Endothelial cell of umbilical vein (primary cell): ENCODE data around the gene KCNAB2. TPM values are rescaled to one million over a fixed set of nuclear protein-coding genes. Genes with fewer than 3 reads are reported as not detected.

Source experiments
- BruUV-seq: library from RNA; stranded (reverse); fragments of 400-500 nt; replicated peaks from 2 replicates; lab custom pipeline; 2021; lab: Mats Ljungman, UMichigan
- CTCF ChIA-PET: fragments of 300-600, 350-600 bp; sonication (Branson Sonifier 250); formaldehyde crosslinking; loops from one replicate; lab custom pipeline; 2021; ENCODE audit warnings: antibody characterized with exemption, inconsistent platforms; lab: Charles Lee
- POLR2A ChIA-PET: fragments of 300-600, 350-600 bp; sonication (Branson Sonifier 250); formaldehyde crosslinking; loops from one replicate; lab custom pipeline; 2021; ENCODE audit warnings: antibody characterized with exemption, inconsistent platforms; lab: Charles Lee
- DNase-seq: peaks from one replicate; pipeline ENCODE4 v3.0.0-alpha.2; 2011; ENCODE audit warnings: low read depth, low spot score
- FAIRE-seq: peaks from 2 replicates; lab custom pipeline; 2011; peaks lifted over from hg19 to GRCh38; lab: Jason Lieb, UNC
- H2AFZ ChIP-seq: 2 replicates; pipeline ENCODE4 v1.6.0; 2012; ENCODE audit warnings: low read depth, low read length, control low read depth, inconsistent platforms
- H3K27ac ChIP-seq: 2 replicates; pipeline ENCODE4 v1.5.1; 2011; ENCODE audit warnings: low read depth, mild to moderate bottlenecking, control low read depth, low read length, moderate library complexity; ENCODE audit not compliant: insufficient read depth
- H3K27me3 ChIP-seq, 2 experiments: 2 replicates each; pipeline versions ENCODE4 v1.6.0 to v1.6.1; 2011; ENCODE audit warnings: low read length in 2 of 2, mixed read lengths in 1 of 2; ENCODE audit not compliant: control insufficient read depth in 2 of 2, insufficient read depth in 2 of 2
- H3K36me3 ChIP-seq, 2 experiments: 2 replicates in 1 of 2; 3 replicates in 1 of 2; pipeline ENCODE4 v1.5.1; 2011; ENCODE audit warnings: low read length in 2 of 2, mild to moderate bottlenecking in 1 of 2, moderate library complexity in 1 of 2; ENCODE audit not compliant: control insufficient read depth in 2 of 2, insufficient read depth in 2 of 2; ENCODE audit errors: extremely low read depth in 1 of 2
- H3K4me1 ChIP-seq: 3 replicates; pipeline ENCODE4 v1.5.1; 2011; ENCODE audit warnings: mild to moderate bottlenecking, low read length; ENCODE audit not compliant: control insufficient read depth, insufficient read depth; ENCODE audit errors: extremely low read depth
- H3K4me2 ChIP-seq: 2 replicates; pipeline ENCODE4 v1.6.1; 2011; ENCODE audit warnings: low read length, control low read depth, mixed read lengths; ENCODE audit not compliant: insufficient read depth
- H3K4me3 ChIP-seq, 3 experiments: fragments of 200-600 bp in 1 of 3; sonication (generic), shearing (Covaris generic) in 1 of 3; replicated peaks in 1 of 3; 2 replicates each; pipeline ENCODE4 v1.5.1; 2011 to 2016; ENCODE audit warnings: control low read depth in 3 of 3, low read length in 3 of 3, mild to moderate bottlenecking in 2 of 3, inconsistent platforms in 1 of 3, low read depth in 1 of 3, moderate library complexity in 1 of 3; ENCODE audit not compliant: insufficient read depth in 1 of 3
- H3K79me2 ChIP-seq: 2 replicates; pipeline ENCODE4 v1.6.0; 2012; ENCODE audit warnings: low read length, inconsistent platforms; ENCODE audit not compliant: control insufficient read depth, insufficient read depth
- H3K9ac ChIP-seq: replicated peaks from 2 replicates; pipeline ENCODE3; 2011; ENCODE audit warnings: low read length, control low read depth; ENCODE audit not compliant: insufficient read depth; ENCODE audit errors: extremely low read depth
- H3K9me1 ChIP-seq: replicated peaks from 3 replicates; pipeline ENCODE4 v1.6.0; 2011; ENCODE audit warnings: mild to moderate bottlenecking, low read length; ENCODE audit not compliant: control insufficient read depth, insufficient read depth; ENCODE audit errors: extremely low read depth
- H3K9me3 ChIP-seq: replicated peaks from 2 replicates; pipeline ENCODE4 v1.5.1; 2012; ENCODE audit warnings: low read length, inconsistent platforms; ENCODE audit not compliant: control insufficient read depth, insufficient read depth
- H4K20me1 ChIP-seq: replicated peaks from 2 replicates; pipeline ENCODE3; 2011; ENCODE audit warnings: mild to moderate bottlenecking, low read length; ENCODE audit not compliant: control insufficient read depth, insufficient read depth; ENCODE audit errors: extremely low read depth
- EZH2 ChIP-seq: IDR thresholded peaks from 2 replicates; pipeline ENCODE4 v1.6.1; 2012; ENCODE audit warnings: borderline replicate concordance, low read depth, mild to moderate bottlenecking, moderate library complexity, low read length, inconsistent platforms; ENCODE audit not compliant: severe bottlenecking
- FOS ChIP-seq: IDR thresholded peaks from 2 replicates; pipeline ENCODE4 v1.6.1; 2011; ENCODE audit warnings: mild to moderate bottlenecking, low read length, moderate library complexity, borderline replicate concordance; ENCODE audit not compliant: insufficient read depth
- GATA2 ChIP-seq: IDR thresholded peaks from 2 replicates; pipeline ENCODE4 v1.7.0; 2011; ENCODE audit warnings: low read depth, mild to moderate bottlenecking, moderate library complexity, mixed read lengths, low read length; ENCODE audit not compliant: insufficient read length, insufficient read depth
- JUN ChIP-seq: IDR thresholded peaks from 2 replicates; pipeline ENCODE4 v1.6.1; 2011; ENCODE audit warnings: borderline replicate concordance, low read depth; ENCODE audit not compliant: insufficient read length, insufficient read depth
- MYC ChIP-seq: IDR thresholded peaks from one replicate; pipeline ENCODE4 v1.6.1; 2011; ENCODE audit warnings: mild to moderate bottlenecking, low read depth, low read length
- POLR2A ChIP-seq: IDR thresholded peaks from 2 replicates; pipeline ENCODE4 v1.6.1; 2012; ENCODE audit warnings: low read depth, mild to moderate bottlenecking, control low read depth, low read length
- POLR2AphosphoS5 ChIP-seq: IDR thresholded peaks from 2 replicates; pipeline ENCODE4 v1.6.1; 2012; ENCODE audit warnings: low read depth, mild to moderate bottlenecking, control low read depth, low read length, moderate library complexity; ENCODE audit not compliant: insufficient read depth
- dilution Hi-C: fragments of 300-500 bp; cut with MboI; formaldehyde crosslinking; loops from one replicate; pipeline ENCODE4 v1.15.0; 2019; ENCODE audit warnings: low sequenced_read_pairs; ENCODE audit not compliant: extremely low pct_ligation_motif_present
- intact Hi-C: fragments of 100-400 bp; cut with micrococcal nuclease; formaldehyde crosslinking; loops from one replicate; pipeline ENCODE4 v1.10.0; 2022
- polyA plus RNA-seq, 4 experiments: library from polyadenylated mRNA; depleted of rRNA in 3 of 4; stranded (reverse) in 3 of 4; unstranded in 1 of 4; fragments of >200 nt; gene quantifications; 2 replicates each; pipeline versions ENCODE4 v1.2.1 to v1.2.3, GENCODE V29; 2011 to 2012; ENCODE audit warnings: missing spikeins in 1 of 4
- total RNA-seq: library from RNA; stranded (reverse); gene quantifications from 2 replicates; pipeline ENCODE4 v1.2.3, GENCODE V29; 2021
- TF ChIP-seq, protein P1 (sequence below): IDR thresholded peaks from 2 replicates; pipeline ENCODE4 v1.6.1; 2011; ENCODE audit not compliant: insufficient read depth, insufficient read length
- TF ChIP-seq, protein P2 (sequence below), 2 donors: IDR thresholded peaks; 1 replicate in 1 of 2; 2 replicates in 1 of 2; pipeline ENCODE4 v1.5.1; 2011; ENCODE audit warnings: low read length in 2 of 2, mild to moderate bottlenecking in 2 of 2, moderate library complexity in 2 of 2, control low read depth in 1 of 2, inconsistent platforms in 1 of 2, low read depth in 1 of 2; ENCODE audit not compliant: insufficient read depth in 1 of 2; ENCODE audit errors: extremely low read depth in 1 of 2

Gene KCNAB2
- total and polyA plus RNA-seq, 2 donors (not counting 3 experiments of a cell fraction or from before 2014, with no cell fraction given): 2.4 to 3.8 TPM

DNA sequence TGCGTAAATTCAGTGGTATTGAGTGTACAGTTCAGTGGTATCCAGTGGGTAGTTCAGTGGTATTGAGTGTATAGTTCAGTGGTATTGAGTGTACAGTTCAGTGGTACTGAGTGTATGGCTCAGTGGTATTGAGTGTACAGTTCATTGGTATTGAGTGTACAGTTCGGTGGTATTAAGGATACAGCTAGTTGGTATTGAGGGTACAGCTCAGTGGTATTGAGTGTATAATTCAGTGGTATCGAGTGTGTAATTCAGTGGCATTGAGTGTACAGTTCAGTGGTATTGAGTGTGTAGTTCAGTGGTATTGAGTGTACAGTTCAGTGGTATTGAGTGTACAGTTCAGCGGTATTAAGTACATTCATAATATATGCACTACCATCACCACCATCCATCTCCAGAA is 23.5 kb upstream of the KCNAB2 start:
- Histone ChIP-seq H3K9ac (no peak overlapping the region), H3K27me3 (no peaks in the 10 kb centered on the region), H3K4me2 (no peak overlapping the region), H3K9me1 (no peaks in the 10 kb centered on the region), H3K9me3 (no peaks in the 10 kb centered on the region), H4K20me1 (no peaks in the 10 kb centered on the region), H3K36me3 (no peaks in the 10 kb centered on the region), H2AFZ (no peak overlapping the region), H3K27ac (no peak overlapping the region), H3K4me1 (no peaks in the 10 kb centered on the region), H3K4me3 (no peak overlapping the region), H3K79me2 (no peaks in the 10 kb centered on the region)
- TF ChIP-seq POLR2AphosphoS5 (no peak), POLR2A (no peak), GATA2 (no peak), JUN (no peak), FOS (no peak), EZH2 (no peak), MYC (no peak)
- TF ChIP-seq, protein P1, sequence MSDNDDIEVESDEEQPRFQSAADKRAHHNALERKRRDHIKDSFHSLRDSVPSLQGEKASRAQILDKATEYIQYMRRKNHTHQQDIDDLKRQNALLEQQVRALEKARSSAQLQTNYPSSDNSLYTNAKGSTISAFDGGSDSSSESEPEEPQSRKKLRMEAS: no peak
- TF ChIP-seq, protein P2, sequence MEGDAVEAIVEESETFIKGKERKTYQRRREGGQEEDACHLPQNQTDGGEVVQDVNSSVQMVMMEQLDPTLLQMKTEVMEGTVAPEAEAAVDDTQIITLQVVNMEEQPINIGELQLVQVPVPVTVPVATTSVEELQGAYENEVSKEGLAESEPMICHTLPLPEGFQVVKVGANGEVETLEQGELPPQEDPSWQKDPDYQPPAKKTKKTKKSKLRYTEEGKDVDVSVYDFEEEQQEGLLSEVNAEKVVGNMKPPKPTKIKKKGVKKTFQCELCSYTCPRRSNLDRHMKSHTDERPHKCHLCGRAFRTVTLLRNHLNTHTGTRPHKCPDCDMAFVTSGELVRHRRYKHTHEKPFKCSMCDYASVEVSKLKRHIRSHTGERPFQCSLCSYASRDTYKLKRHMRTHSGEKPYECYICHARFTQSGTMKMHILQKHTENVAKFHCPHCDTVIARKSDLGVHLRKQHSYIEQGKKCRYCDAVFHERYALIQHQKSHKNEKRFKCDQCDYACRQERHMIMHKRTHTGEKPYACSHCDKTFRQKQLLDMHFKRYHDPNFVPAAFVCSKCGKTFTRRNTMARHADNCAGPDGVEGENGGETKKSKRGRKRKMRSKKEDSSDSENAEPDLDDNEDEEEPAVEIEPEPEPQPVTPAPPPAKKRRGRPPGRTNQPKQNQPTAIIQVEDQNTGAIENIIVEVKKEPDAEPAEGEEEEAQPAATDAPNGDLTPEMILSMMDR (IDR thresholded peaks at IDR 0.05; ENCODE audit: extremely low read depth in 1 of 2, insufficient read depth in 1 of 2, low read depth in 1 of 2, low read length in 2 of 2): no peak
- ChIA-PET CTCF (interaction anchor here (0.6 kb wide), 1 partner anchor 14 kb away, joined by 3 read pairs; no protein-coding TSS in a partner anchor), POLR2A (no interaction called here)
- FAIRE-seq (no peak), DNase-seq (no peak)
- no TSS peak for BruUV-seq
- dilution Hi-C loops: no loop called here
- intact Hi-C loops: no loop called here
